Measurements from ENCODE around the gene GPR89B.
"Not testable (repeated sequence)": the region's sequence is repeated elsewhere in the genome, so short reads cannot be mapped to it uniquely, and the experiment has no call there.

GRCh38 chr1:147949517-147949916, 21.3 kb downstream of the GPR89B start:
- TF ChIP-seq CTCF (IDR thresholded peaks at IDR 0.05; ENCODE audit: control extremely low read depth in 1 of 3, insufficient read depth in 1 of 3, low read depth in 1 of 3, low read length in 3 of 3); RAD21 (IDR thresholded peaks at IDR 0.05 in 1 of 2, conservative IDR thresholded peaks at IDR 0.05 in 1 of 2; ENCODE audit: low read depth in 2 of 2, low read length in 2 of 2); JUN (IDR thresholded peaks at IDR 0.05; ENCODE audit: low read depth, low read length); EGR1 (IDR thresholded peaks at IDR 0.05; ENCODE audit: borderline replicate concordance, low read depth, low read length): not testable (repeated sequence)
